Liver (tissue), 3 donors: Measurements from ENCODE around the gene TIAM2.

Experiments used
- EGR1 ChIP-seq, 2 donors: IDR thresholded peaks; 2 replicates each; pipeline ENCODE4 v1.6.1; 2016 to 2018; ENCODE audit warnings: antibody characterized with exemption in 2 of 2, low read depth in 2 of 2
- GABPA ChIP-seq, 2 donors: IDR thresholded peaks in 1 of 2; conservative IDR thresholded peaks in 1 of 2; 2 replicates each; pipeline ENCODE4 v1.6.1; 2016; ENCODE audit warnings: antibody characterized with exemption in 2 of 2, mild to moderate bottlenecking in 1 of 2, moderate library complexity in 1 of 2
- HNF4A ChIP-seq, 2 donors: conservative IDR thresholded peaks; 2 replicates each; pipeline ENCODE4 v1.6.1; 2016; ENCODE audit warnings: antibody characterized with exemption in 2 of 2, mild to moderate bottlenecking in 2 of 2
- HNF4G ChIP-seq: IDR thresholded peaks from 2 replicates; pipeline ENCODE4 v1.6.1; 2016; ENCODE audit warnings: antibody characterized with exemption
- JUND ChIP-seq, 2 donors: IDR thresholded peaks; 2 replicates each; pipeline ENCODE4 v1.6.1; 2016; ENCODE audit warnings: antibody characterized with exemption in 2 of 2
- NR2F2 ChIP-seq: IDR thresholded peaks from 2 replicates; pipeline ENCODE4 v1.6.1; 2016; ENCODE audit warnings: antibody characterized with exemption
- SP1 ChIP-seq: IDR thresholded peaks from 2 replicates; pipeline ENCODE4 v1.6.1; 2018; ENCODE audit warnings: antibody characterized with exemption, mild to moderate bottlenecking
- TAF1 ChIP-seq: conservative IDR thresholded peaks from 2 replicates; pipeline ENCODE4 v1.6.1; 2016; ENCODE audit warnings: antibody characterized with exemption, mild to moderate bottlenecking
- YY1 ChIP-seq: IDR thresholded peaks from 2 replicates; pipeline ENCODE4 v1.6.1; 2016; ENCODE audit warnings: antibody characterized with exemption, mild to moderate bottlenecking
- TF ChIP-seq, protein P1 (sequence below): fragments of 150-350 bp; IDR thresholded peaks from 2 replicates; pipeline ENCODE4 v1.5.1; 2017; ENCODE audit warnings: improper control_type of control experiment, low read depth, low read length; ENCODE audit not compliant: missing input control
- TF ChIP-seq, protein P2 (sequence below): IDR thresholded peaks from 2 replicates; pipeline ENCODE4 v1.6.1; 2016; ENCODE audit warnings: antibody characterized with exemption
- TF ChIP-seq, protein P3 (sequence below): IDR thresholded peaks from 2 replicates; pipeline ENCODE4 v1.6.1; 2016; ENCODE audit warnings: antibody characterized with exemption
- TF ChIP-seq, protein P4 (sequence below): IDR thresholded peaks from 2 replicates; pipeline ENCODE4 v1.6.1; 2016; ENCODE audit warnings: antibody characterized with exemption, mild to moderate bottlenecking
- donor health status: healthy.
- donor health status: healthy.

DNA sequence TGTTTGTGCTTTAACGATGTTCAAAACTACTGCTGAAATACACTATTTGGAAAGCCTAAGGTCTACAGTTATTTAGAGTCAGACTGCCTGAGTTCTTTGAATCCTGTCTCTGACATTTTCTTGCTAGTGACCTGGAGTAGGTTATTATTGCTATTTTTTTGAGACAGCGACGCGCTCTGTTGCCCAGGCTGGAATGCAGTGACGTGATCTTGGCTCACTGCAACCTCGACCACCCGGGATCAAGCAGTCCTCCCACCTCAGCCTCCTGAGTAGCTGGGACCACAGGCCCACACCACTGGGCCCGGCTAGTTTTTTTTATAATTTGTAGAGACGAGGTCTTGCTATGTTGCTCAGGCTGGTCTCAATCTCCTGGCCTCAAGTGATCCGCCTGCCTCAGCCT is 96.6 kb downstream of the TIAM2 start:
- TF ChIP-seq, protein P1, sequence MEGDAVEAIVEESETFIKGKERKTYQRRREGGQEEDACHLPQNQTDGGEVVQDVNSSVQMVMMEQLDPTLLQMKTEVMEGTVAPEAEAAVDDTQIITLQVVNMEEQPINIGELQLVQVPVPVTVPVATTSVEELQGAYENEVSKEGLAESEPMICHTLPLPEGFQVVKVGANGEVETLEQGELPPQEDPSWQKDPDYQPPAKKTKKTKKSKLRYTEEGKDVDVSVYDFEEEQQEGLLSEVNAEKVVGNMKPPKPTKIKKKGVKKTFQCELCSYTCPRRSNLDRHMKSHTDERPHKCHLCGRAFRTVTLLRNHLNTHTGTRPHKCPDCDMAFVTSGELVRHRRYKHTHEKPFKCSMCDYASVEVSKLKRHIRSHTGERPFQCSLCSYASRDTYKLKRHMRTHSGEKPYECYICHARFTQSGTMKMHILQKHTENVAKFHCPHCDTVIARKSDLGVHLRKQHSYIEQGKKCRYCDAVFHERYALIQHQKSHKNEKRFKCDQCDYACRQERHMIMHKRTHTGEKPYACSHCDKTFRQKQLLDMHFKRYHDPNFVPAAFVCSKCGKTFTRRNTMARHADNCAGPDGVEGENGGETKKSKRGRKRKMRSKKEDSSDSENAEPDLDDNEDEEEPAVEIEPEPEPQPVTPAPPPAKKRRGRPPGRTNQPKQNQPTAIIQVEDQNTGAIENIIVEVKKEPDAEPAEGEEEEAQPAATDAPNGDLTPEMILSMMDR = no peak
- TF ChIP-seq SP1 (no peak), EGR1 (IDR thresholded peaks at IDR 0.05; ENCODE audit: low read depth in 2 of 2) (no peak), YY1 (no peak), NR2F2 (no peak), JUND (IDR thresholded peaks at IDR 0.05) (no peak), TAF1 (no peak), GABPA (IDR thresholded peaks at IDR 0.05 in 1 of 2, conservative IDR thresholded peaks at IDR 0.05 in 1 of 2) (no peak), HNF4A (conservative IDR thresholded peaks at IDR 0.05) (no peak), HNF4G (no peak)
- TF ChIP-seq, protein P2, sequence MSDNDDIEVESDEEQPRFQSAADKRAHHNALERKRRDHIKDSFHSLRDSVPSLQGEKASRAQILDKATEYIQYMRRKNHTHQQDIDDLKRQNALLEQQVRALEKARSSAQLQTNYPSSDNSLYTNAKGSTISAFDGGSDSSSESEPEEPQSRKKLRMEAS = no peak
- TF ChIP-seq, protein P3, sequence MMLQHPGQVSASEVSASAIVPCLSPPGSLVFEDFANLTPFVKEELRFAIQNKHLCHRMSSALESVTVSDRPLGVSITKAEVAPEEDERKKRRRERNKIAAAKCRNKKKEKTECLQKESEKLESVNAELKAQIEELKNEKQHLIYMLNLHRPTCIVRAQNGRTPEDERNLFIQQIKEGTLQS = no peak
- TF ChIP-seq, protein P4, sequence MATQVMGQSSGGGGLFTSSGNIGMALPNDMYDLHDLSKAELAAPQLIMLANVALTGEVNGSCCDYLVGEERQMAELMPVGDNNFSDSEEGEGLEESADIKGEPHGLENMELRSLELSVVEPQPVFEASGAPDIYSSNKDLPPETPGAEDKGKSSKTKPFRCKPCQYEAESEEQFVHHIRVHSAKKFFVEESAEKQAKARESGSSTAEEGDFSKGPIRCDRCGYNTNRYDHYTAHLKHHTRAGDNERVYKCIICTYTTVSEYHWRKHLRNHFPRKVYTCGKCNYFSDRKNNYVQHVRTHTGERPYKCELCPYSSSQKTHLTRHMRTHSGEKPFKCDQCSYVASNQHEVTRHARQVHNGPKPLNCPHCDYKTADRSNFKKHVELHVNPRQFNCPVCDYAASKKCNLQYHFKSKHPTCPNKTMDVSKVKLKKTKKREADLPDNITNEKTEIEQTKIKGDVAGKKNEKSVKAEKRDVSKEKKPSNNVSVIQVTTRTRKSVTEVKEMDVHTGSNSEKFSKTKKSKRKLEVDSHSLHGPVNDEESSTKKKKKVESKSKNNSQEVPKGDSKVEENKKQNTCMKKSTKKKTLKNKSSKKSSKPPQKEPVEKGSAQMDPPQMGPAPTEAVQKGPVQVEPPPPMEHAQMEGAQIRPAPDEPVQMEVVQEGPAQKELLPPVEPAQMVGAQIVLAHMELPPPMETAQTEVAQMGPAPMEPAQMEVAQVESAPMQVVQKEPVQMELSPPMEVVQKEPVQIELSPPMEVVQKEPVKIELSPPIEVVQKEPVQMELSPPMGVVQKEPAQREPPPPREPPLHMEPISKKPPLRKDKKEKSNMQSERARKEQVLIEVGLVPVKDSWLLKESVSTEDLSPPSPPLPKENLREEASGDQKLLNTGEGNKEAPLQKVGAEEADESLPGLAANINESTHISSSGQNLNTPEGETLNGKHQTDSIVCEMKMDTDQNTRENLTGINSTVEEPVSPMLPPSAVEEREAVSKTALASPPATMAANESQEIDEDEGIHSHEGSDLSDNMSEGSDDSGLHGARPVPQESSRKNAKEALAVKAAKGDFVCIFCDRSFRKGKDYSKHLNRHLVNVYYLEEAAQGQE = no peak
